ENCODE results near the gene MCCD1.

GRCh38 chr6:31556307-31556706 is 27.5 kb downstream of the MCCD1 start:
- TF ChIP-seq CTCF (IDR thresholded peaks at IDR 0.05; ENCODE audit: low read depth, low read length) = no peak
- TF ChIP-seq EZH2phosphoT487 (IDR thresholded peaks at IDR 0.05; ENCODE audit: low read depth) = no peak
